GM23338 (cell line): ENCODE results near the gene CAVIN2. TPM values are rescaled to one million over a fixed set of nuclear protein-coding genes. Genes with fewer than 3 reads are reported as not detected.

Experiments used
- ATAC-seq: fragments of 200-7000 bp; cut with Tn5 transposase; 3 replicates; pipeline ENCODE4 v1.9.1; 2020
- DNase-seq: peaks from one replicate; pipeline ENCODE4 v3.0.0-alpha.2; 2015; ENCODE audit warnings: low spot score
- H2AFZ ChIP-seq: fragments of 200-600 bp; sonication (generic); 2 replicates; pipeline ENCODE4 v1.8.0; 2016; ENCODE audit warnings: antibody characterized with exemption, mild to moderate bottlenecking, moderate library complexity
- H3F3A ChIP-seq: fragments of 200-600 bp; sonication (generic); replicated peaks from 2 replicates; pipeline ENCODE4 v1.8.0; 2017; ENCODE audit warnings: antibody characterized with exemption, mixed run types, low read depth
- H3K27ac ChIP-seq: fragments of 200-600 bp; sonication (generic); 2 replicates; pipeline ENCODE4 v1.6.1; 2016; ENCODE audit warnings: low read depth
- H3K27me3 ChIP-seq: fragments of 200-600 bp; sonication (generic); 2 replicates; pipeline ENCODE4 v1.8.0; 2016; ENCODE audit warnings: mild to moderate bottlenecking, mixed run types, moderate library complexity; ENCODE audit not compliant: insufficient read depth
- H3K36me3 ChIP-seq: fragments of 200-600 bp; sonication (generic); 2 replicates; pipeline ENCODE4 v1.8.0; 2016; ENCODE audit warnings: mild to moderate bottlenecking; ENCODE audit not compliant: insufficient read depth
- H3K4me1 ChIP-seq: fragments of 200-600 bp; sonication (generic); 2 replicates; pipeline ENCODE4 v1.8.0; 2016; ENCODE audit warnings: mild to moderate bottlenecking, moderate library complexity; ENCODE audit not compliant: insufficient read depth
- H3K4me2 ChIP-seq: fragments of 200-600 bp; sonication (generic); 2 replicates; pipeline ENCODE4 v1.7.1; 2017; ENCODE audit warnings: mixed run types
- H3K4me3 ChIP-seq: fragments of 200-600 bp; sonication (generic); 2 replicates; pipeline ENCODE4 v1.6.1; 2016; ENCODE audit warnings: mixed run types
- H3K79me2 ChIP-seq: fragments of 200-600 bp; sonication (generic); replicated peaks from 2 replicates; pipeline ENCODE4 v1.8.0; 2017; ENCODE audit warnings: mild to moderate bottlenecking; ENCODE audit not compliant: insufficient read depth
- H3K9me2 ChIP-seq: fragments of 200-600 bp; sonication (generic); 2 replicates; pipeline ENCODE4 v1.8.0; 2017; ENCODE audit not compliant: insufficient read depth
- H4K20me1 ChIP-seq: fragments of 200-600 bp; sonication (generic); replicated peaks from 2 replicates; pipeline ENCODE4 v1.8.0; 2017; ENCODE audit warnings: mild to moderate bottlenecking; ENCODE audit not compliant: insufficient read depth
- H3K27ac Mint-ChIP-seq: 2 replicates; pipeline ENCODE4 v1.8.0; 2020; ENCODE audit warnings: inconsistent platforms, mild to moderate bottlenecking, moderate library complexity, mixed read lengths
- H3K27me3 Mint-ChIP-seq: 3 replicates; pipeline ENCODE4 v1.8.0; 2022; ENCODE audit warnings: low read depth, mild to moderate bottlenecking, moderate library complexity, mixed read lengths, inconsistent platforms; ENCODE audit not compliant: insufficient read depth, poor library complexity
- H3K36me3 Mint-ChIP-seq: 3 replicates; pipeline ENCODE4 v1.8.0; 2021; ENCODE audit warnings: low read depth, mild to moderate bottlenecking, inconsistent platforms, moderate library complexity, mixed read lengths
- H3K4me1 Mint-ChIP-seq: 3 replicates; pipeline ENCODE4 v1.8.0; 2020; ENCODE audit warnings: mild to moderate bottlenecking, inconsistent platforms, mixed read lengths
- H3K4me3 Mint-ChIP-seq: 3 replicates; pipeline ENCODE4 v1.8.0; 2021; ENCODE audit warnings: moderate library complexity, mild to moderate bottlenecking, inconsistent platforms, mixed read lengths
- H3K9me3 Mint-ChIP-seq: 3 replicates; pipeline ENCODE4 v1.8.0; 2020; ENCODE audit warnings: moderate library complexity, mild to moderate bottlenecking, inconsistent platforms, mixed read lengths
- POLR2AphosphoS5 ChIP-seq: IDR thresholded peaks from 2 replicates; pipeline ENCODE4 v1.6.1; 2016; ENCODE audit warnings: antibody characterized with exemption, low read depth
- ZNF114 ChIP-seq: fragments of 250-450 bp; sonication (Bioruptor Pico); IDR thresholded peaks from 2 replicates; pipeline ENCODE4 v1.5.0; 2020; ENCODE audit warnings: mild to moderate bottlenecking, moderate library complexity
- ZNF331 ChIP-seq: fragments of 250-450 bp; sonication (Bioruptor Pico); IDR thresholded peaks from 2 replicates; pipeline ENCODE4 v1.5.0; 2020; ENCODE audit warnings: low read depth, mild to moderate bottlenecking, moderate library complexity
- polyA plus RNA-seq: library from polyadenylated mRNA; unstranded; fragments of >200 nt; fragmentation: Nextera tagmentation; extraction: Ambion mirVana; gene quantifications from 2 replicates; pipeline ENCODE4 v1.2.1, GENCODE V29; 2016
- total RNA-seq: library from RNA; depleted of rRNA; stranded (reverse); fragments of >200 nt; shearing (Covaris generic); gene quantifications from 2 replicates; pipeline ENCODE4 v1.2.3, GENCODE V29; 2014
- TF ChIP-seq, protein P1 (sequence below): fragments of 250-450 bp; sonication (Bioruptor Pico); IDR thresholded peaks from 2 replicates; pipeline ENCODE4 v1.5.0; 2020; ENCODE audit warnings: mild to moderate bottlenecking, moderate library complexity
- TF ChIP-seq, protein P2 (sequence below), 2 experiments: fragments of 200-600 bp in 1 of 2; sonication (generic) in 1 of 2; conservative IDR thresholded peaks; 2 replicates each; pipeline versions ENCODE4 v1.5.1 to v1.6.1; 2016 to 2017; ENCODE audit warnings: antibody characterized with exemption in 2 of 2, low read depth in 2 of 2, mild to moderate bottlenecking in 2 of 2, moderate library complexity in 1 of 2
- TF ChIP-seq, protein P3 (sequence below): IDR thresholded peaks from 2 replicates; pipeline ENCODE4 v1.6.1; 2016; ENCODE audit warnings: antibody characterized with exemption

CAVIN2 gene
- total and polyA plus RNA-seq, 2 experiments from 2014 or later, result 0.07 to 0.15 TPM

DNA sequence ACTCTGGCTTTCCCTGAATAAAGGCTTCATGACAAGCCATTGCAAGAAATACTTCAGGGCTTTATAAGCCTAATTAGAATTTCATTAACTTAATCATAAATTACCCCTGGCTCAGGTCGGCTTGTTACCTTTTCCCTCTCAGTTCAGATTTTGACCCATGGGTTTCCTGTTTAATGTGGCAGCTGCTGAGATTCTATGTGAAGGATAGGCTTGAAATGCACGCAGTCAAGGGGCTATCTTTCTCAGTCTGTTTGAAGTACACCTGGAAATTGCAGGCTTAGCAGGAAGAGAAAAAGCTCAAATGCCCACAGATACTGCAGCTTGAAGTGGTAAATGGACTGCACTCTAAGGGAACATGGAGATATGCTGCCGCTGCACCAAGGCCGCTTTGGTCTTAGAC is 49.4 kb downstream of the CAVIN2 start (continued):
- TF ChIP-seq, protein P1, sequence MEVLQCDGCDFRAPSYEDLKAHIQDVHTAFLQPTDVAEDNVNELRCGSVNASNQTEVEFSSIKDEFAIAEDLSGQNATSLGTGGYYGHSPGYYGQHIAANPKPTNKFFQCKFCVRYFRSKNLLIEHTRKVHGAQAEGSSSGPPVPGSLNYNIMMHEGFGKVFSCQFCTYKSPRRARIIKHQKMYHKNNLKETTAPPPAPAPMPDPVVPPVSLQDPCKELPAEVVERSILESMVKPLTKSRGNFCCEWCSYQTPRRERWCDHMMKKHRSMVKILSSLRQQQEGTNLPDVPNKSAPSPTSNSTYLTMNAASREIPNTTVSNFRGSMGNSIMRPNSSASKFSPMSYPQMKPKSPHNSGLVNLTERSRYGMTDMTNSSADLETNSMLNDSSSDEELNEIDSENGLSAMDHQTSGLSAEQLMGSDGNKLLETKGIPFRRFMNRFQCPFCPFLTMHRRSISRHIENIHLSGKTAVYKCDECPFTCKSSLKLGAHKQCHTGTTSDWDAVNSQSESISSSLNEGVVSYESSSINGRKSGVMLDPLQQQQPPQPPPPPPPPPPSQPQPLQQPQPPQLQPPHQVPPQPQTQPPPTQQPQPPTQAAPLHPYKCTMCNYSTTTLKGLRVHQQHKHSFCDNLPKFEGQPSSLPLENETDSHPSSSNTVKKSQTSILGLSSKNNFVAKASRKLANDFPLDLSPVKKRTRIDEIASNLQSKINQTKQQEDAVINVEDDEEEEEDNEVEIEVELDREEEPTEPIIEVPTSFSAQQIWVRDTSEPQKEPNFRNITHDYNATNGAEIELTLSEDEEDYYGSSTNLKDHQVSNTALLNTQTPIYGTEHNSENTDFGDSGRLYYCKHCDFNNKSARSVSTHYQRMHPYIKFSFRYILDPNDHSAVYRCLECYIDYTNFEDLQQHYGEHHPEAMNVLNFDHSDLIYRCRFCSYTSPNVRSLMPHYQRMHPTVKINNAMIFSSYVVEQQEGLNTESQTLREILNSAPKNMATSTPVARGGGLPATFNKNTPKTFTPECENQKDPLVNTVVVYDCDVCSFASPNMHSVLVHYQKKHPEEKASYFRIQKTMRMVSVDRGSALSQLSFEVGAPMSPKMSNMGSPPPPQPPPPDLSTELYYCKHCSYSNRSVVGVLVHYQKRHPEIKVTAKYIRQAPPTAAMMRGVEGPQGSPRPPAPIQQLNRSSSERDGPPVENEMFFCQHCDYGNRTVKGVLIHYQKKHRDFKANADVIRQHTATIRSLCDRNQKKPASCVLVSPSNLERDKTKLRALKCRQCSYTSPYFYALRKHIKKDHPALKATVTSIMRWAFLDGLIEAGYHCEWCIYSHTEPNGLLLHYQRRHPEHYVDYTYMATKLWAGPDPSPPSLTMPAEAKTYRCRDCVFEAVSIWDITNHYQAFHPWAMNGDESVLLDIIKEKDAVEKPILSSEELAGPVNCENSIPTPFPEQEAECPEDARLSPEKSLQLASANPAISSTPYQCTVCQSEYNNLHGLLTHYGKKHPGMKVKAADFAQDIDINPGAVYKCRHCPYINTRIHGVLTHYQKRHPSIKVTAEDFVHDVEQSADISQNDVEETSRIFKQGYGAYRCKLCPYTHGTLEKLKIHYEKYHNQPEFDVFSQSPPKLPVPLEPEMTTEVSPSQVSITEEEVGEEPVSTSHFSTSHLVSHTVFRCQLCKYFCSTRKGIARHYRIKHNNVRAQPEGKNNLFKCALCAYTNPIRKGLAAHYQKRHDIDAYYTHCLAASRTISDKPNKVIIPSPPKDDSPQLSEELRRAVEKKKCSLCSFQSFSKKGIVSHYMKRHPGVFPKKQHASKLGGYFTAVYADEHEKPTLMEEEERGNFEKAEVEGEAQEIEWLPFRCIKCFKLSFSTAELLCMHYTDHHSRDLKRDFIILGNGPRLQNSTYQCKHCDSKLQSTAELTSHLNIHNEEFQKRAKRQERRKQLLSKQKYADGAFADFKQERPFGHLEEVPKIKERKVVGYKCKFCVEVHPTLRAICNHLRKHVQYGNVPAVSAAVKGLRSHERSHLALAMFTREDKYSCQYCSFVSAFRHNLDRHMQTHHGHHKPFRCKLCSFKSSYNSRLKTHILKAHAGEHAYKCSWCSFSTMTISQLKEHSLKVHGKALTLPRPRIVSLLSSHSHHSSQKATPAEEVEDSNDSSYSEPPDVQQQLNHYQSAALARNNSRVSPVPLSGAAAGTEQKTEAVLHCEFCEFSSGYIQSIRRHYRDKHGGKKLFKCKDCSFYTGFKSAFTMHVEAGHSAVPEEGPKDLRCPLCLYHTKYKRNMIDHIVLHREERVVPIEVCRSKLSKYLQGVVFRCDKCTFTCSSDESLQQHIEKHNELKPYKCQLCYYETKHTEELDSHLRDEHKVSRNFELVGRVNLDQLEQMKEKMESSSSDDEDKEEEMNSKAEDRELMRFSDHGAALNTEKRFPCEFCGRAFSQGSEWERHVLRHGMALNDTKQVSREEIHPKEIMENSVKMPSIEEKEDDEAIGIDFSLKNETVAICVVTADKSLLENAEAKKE (CRISPR knock-in tag), result no peak
- TF ChIP-seq ZNF331 (CRISPR knock-in tag) (no peak), ZNF114 (no peak), POLR2AphosphoS5 (no peak)
- TF ChIP-seq, protein P2, sequence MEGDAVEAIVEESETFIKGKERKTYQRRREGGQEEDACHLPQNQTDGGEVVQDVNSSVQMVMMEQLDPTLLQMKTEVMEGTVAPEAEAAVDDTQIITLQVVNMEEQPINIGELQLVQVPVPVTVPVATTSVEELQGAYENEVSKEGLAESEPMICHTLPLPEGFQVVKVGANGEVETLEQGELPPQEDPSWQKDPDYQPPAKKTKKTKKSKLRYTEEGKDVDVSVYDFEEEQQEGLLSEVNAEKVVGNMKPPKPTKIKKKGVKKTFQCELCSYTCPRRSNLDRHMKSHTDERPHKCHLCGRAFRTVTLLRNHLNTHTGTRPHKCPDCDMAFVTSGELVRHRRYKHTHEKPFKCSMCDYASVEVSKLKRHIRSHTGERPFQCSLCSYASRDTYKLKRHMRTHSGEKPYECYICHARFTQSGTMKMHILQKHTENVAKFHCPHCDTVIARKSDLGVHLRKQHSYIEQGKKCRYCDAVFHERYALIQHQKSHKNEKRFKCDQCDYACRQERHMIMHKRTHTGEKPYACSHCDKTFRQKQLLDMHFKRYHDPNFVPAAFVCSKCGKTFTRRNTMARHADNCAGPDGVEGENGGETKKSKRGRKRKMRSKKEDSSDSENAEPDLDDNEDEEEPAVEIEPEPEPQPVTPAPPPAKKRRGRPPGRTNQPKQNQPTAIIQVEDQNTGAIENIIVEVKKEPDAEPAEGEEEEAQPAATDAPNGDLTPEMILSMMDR (conservative IDR thresholded peaks at IDR 0.05; ENCODE audit: low read depth in 2 of 2), result no peak
- TF ChIP-seq, protein P3, sequence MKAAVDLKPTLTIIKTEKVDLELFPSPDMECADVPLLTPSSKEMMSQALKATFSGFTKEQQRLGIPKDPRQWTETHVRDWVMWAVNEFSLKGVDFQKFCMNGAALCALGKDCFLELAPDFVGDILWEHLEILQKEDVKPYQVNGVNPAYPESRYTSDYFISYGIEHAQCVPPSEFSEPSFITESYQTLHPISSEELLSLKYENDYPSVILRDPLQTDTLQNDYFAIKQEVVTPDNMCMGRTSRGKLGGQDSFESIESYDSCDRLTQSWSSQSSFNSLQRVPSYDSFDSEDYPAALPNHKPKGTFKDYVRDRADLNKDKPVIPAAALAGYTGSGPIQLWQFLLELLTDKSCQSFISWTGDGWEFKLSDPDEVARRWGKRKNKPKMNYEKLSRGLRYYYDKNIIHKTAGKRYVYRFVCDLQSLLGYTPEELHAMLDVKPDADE, result no peak

DNA sequence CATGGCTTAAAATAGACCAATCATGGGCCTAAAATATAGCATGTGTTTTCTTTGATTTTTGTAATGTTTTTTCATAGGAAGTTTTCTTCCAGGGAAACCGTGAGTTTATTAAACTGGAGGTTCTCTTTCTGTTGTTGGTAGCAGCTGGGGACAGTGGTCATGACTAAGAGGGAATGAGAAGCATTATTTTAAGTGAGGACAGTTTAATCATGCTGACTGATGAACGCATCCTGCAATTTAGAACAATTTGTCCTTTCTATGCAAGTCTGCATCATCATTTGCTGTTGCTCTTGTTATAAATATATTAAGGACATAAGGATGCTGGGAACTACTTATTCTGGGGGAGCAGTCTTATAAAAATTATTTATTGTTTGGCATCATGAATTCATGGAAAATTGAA is 51.2 kb downstream of the CAVIN2 start:
- no peak overlapping the region for H3K4me3 ChIP-seq
- no peaks in the 10 kb centered on the region for H3K9me2 ChIP-seq
- no peaks in the 10 kb centered on the region for H3K27me3 ChIP-seq
- H3K27ac ChIP-seq, result no peak overlapping the region
- no peaks in the 10 kb centered on the region for H3K36me3 Mint-ChIP-seq
- no peak overlapping the region for H3K4me2 ChIP-seq
- H3K27ac Mint-ChIP-seq, result no peak overlapping the region; the same call in 1 of the 2 replicates
- no peak for ATAC-seq
- no peak for DNase-seq
- no peak overlapping the region for H2AFZ ChIP-seq
- H3K27me3 Mint-ChIP-seq, result peaks cover 3% of the 10 kb centered on the region
- H4K20me1 ChIP-seq, result no peaks in the 10 kb centered on the region
- no peaks in the 10 kb centered on the region for H3K4me1 Mint-ChIP-seq
- no peaks in the 10 kb centered on the region for H3K36me3 ChIP-seq
- no peaks in the 10 kb centered on the region for H3K9me3 Mint-ChIP-seq
- no peaks in the 10 kb centered on the region for H3F3A ChIP-seq
- H3K4me3 Mint-ChIP-seq, result no peak overlapping the region
- no peaks in the 10 kb centered on the region for H3K4me1 ChIP-seq
- no peaks in the 10 kb centered on the region for H3K79me2 ChIP-seq
- TF ChIP-seq, protein P1 (CRISPR knock-in tag), result no peak
